GM12875 (cell line): ENCODE results near the gene HDAC11.

ENCODE experiments used
- H3K4me3 ChIP-seq: one replicate; pipeline ENCODE4 v1.5.1; 2011; ENCODE audit warnings: low read depth, low read length, control low read depth
- TF ChIP-seq, protein P1 (sequence below): IDR thresholded peaks from 2 replicates; pipeline ENCODE4 v1.5.1; 2011; ENCODE audit warnings: low read depth, mild to moderate bottlenecking, control low read depth, inconsistent platforms, low read length, moderate library complexity, borderline replicate concordance; ENCODE audit not compliant: insufficient read depth

The HDAC11 gene

DNA sequence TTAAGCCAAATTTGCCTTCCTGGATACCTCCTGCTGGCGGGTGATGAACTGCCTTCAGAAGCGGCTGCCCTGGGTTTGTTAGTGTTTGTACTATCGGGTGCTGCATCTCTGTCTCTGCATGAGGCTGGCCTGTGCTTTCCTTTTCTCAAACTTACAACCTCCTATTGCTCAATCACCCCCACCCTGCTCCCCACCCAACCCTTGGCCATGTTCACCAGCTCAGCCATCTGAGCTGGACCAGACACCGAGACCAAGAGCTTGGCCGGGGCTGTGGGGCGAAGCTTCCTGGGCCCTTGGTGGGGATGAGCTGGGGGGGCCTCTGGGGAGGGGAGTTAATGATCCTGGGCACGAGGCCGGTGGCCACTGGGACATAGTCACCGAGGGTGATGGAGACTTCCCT is 52.0 kb downstream of the HDAC11 start:
- TF ChIP-seq, protein P1, sequence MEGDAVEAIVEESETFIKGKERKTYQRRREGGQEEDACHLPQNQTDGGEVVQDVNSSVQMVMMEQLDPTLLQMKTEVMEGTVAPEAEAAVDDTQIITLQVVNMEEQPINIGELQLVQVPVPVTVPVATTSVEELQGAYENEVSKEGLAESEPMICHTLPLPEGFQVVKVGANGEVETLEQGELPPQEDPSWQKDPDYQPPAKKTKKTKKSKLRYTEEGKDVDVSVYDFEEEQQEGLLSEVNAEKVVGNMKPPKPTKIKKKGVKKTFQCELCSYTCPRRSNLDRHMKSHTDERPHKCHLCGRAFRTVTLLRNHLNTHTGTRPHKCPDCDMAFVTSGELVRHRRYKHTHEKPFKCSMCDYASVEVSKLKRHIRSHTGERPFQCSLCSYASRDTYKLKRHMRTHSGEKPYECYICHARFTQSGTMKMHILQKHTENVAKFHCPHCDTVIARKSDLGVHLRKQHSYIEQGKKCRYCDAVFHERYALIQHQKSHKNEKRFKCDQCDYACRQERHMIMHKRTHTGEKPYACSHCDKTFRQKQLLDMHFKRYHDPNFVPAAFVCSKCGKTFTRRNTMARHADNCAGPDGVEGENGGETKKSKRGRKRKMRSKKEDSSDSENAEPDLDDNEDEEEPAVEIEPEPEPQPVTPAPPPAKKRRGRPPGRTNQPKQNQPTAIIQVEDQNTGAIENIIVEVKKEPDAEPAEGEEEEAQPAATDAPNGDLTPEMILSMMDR = no peak
- no peak overlapping the region for H3K4me3 ChIP-seq

DNA sequence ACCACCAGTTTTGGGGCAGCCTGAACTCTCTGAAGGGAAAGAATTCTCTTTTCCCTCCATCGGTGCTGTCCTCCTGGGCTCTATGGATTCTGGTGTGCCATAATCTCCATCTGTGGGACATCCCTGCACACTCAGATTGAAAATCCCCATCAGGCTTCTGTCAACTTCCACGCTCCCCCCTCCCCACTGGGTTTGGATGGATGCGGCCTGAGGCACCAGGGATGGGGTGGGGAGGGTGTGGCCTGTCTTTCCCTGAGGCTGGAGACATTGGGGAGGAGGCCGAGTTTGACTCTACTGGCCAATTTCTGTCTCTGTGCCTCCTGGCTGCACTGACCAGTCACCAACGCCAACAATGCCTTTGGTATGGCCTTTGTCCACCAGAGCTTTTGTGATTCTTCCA is 52.5 kb downstream of the HDAC11 start:
- TF ChIP-seq, protein P1 = no peak
- no peak overlapping the region for H3K4me3 ChIP-seq

DNA sequence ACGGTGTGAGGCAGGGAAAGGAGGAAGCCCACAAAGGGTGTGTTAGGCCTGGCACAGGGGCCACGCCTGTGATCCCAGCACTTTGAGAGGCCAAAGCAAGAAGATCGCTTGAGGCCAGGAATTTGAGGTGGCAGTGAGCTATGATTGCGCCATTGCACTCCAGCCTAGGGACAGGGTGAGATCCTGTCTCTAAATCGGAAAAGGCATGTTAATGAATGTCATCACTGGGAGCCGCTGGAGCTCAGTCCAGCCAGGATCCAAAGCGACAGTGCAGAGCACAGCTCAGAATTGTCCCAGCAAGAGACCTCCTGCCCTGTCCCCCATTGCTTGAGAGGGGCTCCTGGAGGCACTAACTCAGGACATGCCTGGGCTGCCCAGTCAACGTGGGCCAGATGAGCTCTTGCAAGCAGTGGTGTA is 53.8 kb downstream of the HDAC11 start:
- TF ChIP-seq, protein P1 = no peak
- no peak overlapping the region for H3K4me3 ChIP-seq

DNA sequence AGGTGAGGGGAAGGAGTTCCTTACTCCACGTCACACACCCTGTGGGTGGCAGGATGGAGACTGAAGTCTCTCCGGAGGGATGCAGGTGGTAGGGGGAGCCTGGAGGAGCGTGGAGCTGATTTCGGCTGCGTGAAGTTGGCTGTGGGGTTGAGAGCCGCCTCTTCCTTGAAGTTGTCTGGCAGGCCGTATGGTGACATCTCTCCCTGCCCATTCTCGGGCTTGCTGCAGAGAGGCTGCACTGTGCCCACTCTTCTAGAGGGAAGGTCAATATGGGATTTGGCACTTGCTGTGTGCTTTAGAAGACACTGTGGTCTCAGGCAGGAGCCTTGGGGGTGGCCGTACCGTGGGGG is 55.4 kb downstream of the HDAC11 start:
- no peak overlapping the region for H3K4me3 ChIP-seq
- TF ChIP-seq, protein P1 = no peak

DNA sequence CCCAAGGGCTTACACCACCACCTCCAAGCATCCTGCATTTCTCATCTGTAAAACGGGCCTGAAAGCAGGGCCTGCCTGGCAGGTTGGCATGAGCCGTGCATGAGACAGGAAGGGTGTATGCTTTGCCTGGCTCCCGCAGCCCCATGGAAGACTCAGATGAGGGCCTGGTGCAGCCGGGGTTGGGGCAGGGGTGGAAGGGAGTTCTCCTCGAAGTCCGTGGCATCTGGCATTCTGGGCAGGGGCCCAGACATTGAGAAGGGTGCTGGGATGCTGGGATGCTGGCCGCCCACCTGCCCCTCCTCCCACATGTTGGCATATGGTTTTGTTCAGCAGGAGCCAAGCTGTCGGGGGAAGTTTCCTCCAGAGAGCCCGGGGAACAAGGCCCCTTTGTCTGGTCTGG is 55.8 kb downstream of the HDAC11 start:
- TF ChIP-seq, protein P1 = no peak

DNA sequence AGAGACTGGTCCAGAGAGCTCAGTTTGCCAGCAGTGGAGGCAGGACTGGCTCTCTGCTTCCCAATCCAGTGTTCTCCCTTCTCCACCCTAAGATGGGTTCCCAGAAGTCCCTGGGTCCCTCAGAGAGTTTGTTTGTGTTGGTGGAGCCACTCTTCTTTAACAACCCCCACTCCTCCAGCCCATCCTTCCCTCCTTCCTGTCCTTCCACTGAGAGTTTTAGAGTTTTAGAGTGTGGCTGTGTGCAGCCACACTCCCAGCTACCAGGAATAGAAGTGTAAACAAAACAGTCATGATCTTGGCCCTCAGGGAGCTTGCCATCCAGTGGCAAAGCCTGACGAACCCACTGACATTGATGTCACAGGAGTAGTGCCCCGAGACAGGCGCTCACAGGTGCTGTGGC is 56.3 kb downstream of the HDAC11 start:
- TF ChIP-seq, protein P1 = no peak

More for the DNA sequence above, 55.8 kb downstream of the HDAC11 start:
- no peak overlapping the region for H3K4me3 ChIP-seq

DNA sequence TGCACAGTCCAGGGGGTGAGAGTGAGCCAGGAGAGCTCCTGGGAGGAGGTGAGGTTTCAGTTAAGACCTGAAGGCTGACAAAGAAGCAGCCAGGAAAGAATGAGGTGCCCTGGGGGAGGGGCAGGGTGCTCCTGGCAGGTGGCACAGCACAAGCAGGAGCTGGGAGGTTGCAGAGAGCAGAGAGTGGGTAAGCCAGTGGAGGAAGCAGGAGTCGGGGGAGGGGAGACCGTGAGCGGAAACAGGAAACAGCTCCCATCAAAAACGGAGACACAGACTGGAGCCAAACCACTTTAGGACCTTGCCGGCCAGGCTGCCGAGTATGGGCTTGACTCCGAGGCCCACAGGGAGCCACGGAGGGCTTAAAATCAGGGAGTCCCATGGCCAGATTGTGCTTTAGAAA is 56.7 kb downstream of the HDAC11 start:
- TF ChIP-seq, protein P1 = no peak
- no peak overlapping the region for H3K4me3 ChIP-seq

More for the DNA sequence above, 56.3 kb downstream of the HDAC11 start:
- no peak overlapping the region for H3K4me3 ChIP-seq
